HG03196 (cell line): Measurements from ENCODE around the gene TBCEL.

Experiments used
- ATAC-seq: cut with Tn5 transposase; IDR thresholded peaks from one replicate; pipeline ENCODE4 v1.9.1; 2021; ENCODE audit not compliant: unreplicated experiment

The TBCEL gene

GRCh38 chr11:121132211-121132976 lies 108.5 kb downstream of the TBCEL start:
- no peak for ATAC-seq

- ATAC-seq, result no peak
Measured at GRCh38 chr11:121134741-121135312, 110.9 kb downstream of the TBCEL start.

GRCh38 chr11:121137005-121137404 lies 113.1 kb downstream of the TBCEL start:
- no peak for ATAC-seq

GRCh38 chr11:121138259-121138658 lies 114.4 kb downstream of the TBCEL start:
- no peak for ATAC-seq

- ATAC-seq, result no peak
Measured at GRCh38 chr11:121140369-121140768, 116.5 kb downstream of the TBCEL start.
